ENCODE data around the gene TRIM67. TPM values are rescaled to one million over a fixed set of nuclear protein-coding genes. Genes with fewer than 3 reads are reported as not detected.

TRIM67 gene
- total RNA-seq, 1 donor from 2014 or later = not detected

DNA sequence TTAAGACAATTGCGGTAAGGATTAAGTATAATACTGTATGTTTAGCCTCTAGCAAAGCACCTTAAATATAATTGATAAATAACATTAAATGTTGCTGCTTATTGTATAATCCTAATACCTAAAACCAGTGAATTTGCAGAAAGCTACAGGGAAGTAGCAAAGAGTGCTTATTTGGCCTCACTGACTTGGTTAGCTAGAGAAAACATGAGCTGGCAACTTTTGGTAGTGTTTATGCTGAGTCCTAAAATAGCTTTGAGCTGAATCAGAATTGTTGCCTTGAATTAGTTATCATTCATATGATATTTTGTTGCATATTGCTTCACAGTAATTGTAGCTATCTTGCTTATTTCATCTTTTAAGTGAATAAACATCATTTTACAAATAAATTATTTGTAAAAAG, 3.5 kb downstream of the TRIM67 start:
- H3K27me3 ChIP-seq = peaks cover 58% of the 10 kb centered on the region
- DNase-seq (no peak), ATAC-seq (no peak)

DNA sequence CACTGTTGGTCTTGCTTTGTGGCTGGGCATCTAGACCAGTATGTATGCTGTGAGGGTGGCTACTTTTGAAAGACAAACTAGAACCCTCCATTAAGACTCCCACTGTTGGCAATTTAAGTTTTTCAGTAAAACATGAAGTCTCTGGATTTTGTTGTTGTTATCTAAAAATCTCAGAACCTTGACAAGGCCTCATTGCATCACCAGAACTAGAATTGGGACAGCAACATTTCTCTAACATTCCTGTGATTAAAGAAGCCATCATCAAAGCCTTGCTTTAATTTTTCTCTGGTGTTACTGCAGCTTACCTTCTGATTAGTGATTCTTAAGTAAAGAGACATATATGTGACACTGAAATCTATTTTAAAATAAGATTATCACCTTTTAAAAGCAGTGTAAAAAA, 4.5 kb downstream of the TRIM67 start:
- TF ChIP-seq, protein P1, sequence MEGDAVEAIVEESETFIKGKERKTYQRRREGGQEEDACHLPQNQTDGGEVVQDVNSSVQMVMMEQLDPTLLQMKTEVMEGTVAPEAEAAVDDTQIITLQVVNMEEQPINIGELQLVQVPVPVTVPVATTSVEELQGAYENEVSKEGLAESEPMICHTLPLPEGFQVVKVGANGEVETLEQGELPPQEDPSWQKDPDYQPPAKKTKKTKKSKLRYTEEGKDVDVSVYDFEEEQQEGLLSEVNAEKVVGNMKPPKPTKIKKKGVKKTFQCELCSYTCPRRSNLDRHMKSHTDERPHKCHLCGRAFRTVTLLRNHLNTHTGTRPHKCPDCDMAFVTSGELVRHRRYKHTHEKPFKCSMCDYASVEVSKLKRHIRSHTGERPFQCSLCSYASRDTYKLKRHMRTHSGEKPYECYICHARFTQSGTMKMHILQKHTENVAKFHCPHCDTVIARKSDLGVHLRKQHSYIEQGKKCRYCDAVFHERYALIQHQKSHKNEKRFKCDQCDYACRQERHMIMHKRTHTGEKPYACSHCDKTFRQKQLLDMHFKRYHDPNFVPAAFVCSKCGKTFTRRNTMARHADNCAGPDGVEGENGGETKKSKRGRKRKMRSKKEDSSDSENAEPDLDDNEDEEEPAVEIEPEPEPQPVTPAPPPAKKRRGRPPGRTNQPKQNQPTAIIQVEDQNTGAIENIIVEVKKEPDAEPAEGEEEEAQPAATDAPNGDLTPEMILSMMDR (IDR thresholded peaks at IDR 0.05) = no peak
- Histone ChIP-seq H3K4me1 (peaks cover 20% of the 10 kb centered on the region), H3K27me3 (peaks cover 50% of the 10 kb centered on the region), H3K4me3 (no peak overlapping the region), H3K27ac (no peak overlapping the region), H3K36me3 (no peaks in the 10 kb centered on the region), H3K9me3 (no peaks in the 10 kb centered on the region)
- intact Hi-C loops (cut with DNase I) = no loop called here
- DNase-seq (no peak), ATAC-seq (no peak)

More for the DNA sequence above, 3.5 kb downstream of the TRIM67 start:
- peaks cover 24% of the 10 kb centered on the region for H3K4me1 ChIP-seq
- H3K9me3 ChIP-seq = no peaks in the 10 kb centered on the region
- intact Hi-C loops (cut with DNase I) = no loop called here
- no peaks in the 10 kb centered on the region for H3K36me3 ChIP-seq
- H3K4me3 ChIP-seq = no peak overlapping the region
- TF ChIP-seq, protein P1 (IDR thresholded peaks at IDR 0.05) = no peak
- H3K27ac ChIP-seq = no peak overlapping the region

DNA sequence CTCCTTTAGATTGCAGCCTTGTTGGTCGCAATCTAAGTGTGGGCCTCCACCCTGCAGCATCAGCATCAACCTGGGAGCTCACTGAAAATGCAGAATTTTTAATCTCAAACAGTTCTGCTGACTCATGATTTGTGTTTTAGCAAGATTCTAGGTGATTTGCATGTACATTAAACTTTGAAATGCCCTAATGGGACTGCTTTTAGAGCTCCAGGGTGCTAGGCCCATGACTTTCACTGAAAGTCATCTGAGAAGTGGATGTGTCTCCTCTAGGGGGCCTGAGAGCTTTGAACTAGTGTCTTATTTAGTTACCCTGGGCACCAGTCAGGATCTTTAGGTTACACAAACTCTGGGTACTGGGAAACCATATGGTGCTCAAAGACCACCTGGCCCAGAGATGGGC, 9.0 kb downstream of the TRIM67 start:
- intact Hi-C loops (cut with DNase I) = no loop called here
- TF ChIP-seq, protein P1 (IDR thresholded peaks at IDR 0.05) = no peak

DNA sequence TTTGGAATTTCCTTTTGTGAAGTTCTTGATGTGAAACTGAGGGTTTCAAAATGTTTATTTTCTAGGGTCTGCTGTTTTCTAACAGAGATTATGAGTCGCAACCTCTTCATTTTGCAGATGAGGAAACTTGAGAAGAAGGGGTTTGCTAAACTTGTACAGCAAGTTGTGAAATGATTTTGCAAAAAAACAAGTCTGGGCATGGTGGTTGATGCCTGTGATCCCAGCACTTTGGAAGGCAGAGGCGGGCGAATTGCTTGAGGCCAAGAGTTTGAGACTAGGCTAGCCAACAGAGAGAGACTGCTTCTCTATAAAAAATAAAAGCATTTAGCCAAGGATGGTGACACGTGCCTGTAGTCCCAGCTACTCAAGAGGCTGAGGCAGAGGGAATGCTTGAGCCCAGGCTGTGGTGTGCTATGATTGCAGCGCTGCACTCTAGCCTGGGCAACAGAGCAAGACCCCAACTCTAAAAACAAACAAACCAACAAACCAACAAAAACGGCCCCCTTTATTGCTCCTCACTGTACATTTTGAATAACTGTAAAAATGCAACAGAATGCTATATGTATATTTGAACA, 9.9 kb downstream of the TRIM67 start:
- peaks cover 8% of the 10 kb centered on the region for H3K27me3 ChIP-seq
- no peak overlapping the region for H3K4me3 ChIP-seq
- intact Hi-C loops (cut with DNase I) = no loop called here
- H3K9me3 ChIP-seq = no peaks in the 10 kb centered on the region
- no peaks in the 10 kb centered on the region for H3K36me3 ChIP-seq
- no peak overlapping the region for H3K27ac ChIP-seq
- DNase-seq (no peak), ATAC-seq (no peak)
- TF ChIP-seq, protein P1 (IDR thresholded peaks at IDR 0.05) = no peak
- H3K4me1 ChIP-seq = no peaks in the 10 kb centered on the region

More for the DNA sequence above, 9.0 kb downstream of the TRIM67 start:
- Histone ChIP-seq H3K9me3 (no peaks in the 10 kb centered on the region), H3K27ac (no peak overlapping the region), H3K36me3 (no peaks in the 10 kb centered on the region), H3K4me3 (no peak overlapping the region), H3K27me3 (peaks cover 9% of the 10 kb centered on the region), H3K4me1 (no peaks in the 10 kb centered on the region)
- DNase-seq = no peak
- no peak for ATAC-seq

DNA sequence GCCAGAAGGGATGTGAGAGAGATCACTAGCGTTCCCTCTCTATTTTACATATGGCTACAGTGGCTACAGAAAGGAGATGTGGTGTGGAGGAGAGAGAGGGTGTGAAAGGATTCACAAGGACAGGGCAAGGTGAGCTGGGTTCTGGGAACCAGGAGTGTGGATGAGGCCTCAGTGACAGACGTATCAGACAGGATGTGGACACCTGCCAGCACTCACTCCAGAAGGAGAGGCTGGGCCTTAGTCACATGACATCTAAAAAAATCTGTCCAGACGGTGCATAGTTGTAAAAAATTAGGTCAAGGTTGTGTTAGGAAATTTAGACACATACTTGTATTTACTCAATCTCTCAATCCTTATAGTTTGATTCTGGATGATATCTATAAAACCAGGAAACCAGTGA, 10.6 kb downstream of the TRIM67 start:
- ATAC-seq (no peak), DNase-seq (no peak)
- H3K9me3 ChIP-seq = no peaks in the 10 kb centered on the region
- intact Hi-C loops (cut with DNase I) = no loop called here
- no peaks in the 10 kb centered on the region for H3K36me3 ChIP-seq
- no peak overlapping the region for H3K27ac ChIP-seq
- H3K4me1 ChIP-seq = no peaks in the 10 kb centered on the region
- peaks cover 4% of the 10 kb centered on the region for H3K27me3 ChIP-seq
- H3K4me3 ChIP-seq = no peak overlapping the region
- TF ChIP-seq, protein P1 (IDR thresholded peaks at IDR 0.05) = no peak

DNA sequence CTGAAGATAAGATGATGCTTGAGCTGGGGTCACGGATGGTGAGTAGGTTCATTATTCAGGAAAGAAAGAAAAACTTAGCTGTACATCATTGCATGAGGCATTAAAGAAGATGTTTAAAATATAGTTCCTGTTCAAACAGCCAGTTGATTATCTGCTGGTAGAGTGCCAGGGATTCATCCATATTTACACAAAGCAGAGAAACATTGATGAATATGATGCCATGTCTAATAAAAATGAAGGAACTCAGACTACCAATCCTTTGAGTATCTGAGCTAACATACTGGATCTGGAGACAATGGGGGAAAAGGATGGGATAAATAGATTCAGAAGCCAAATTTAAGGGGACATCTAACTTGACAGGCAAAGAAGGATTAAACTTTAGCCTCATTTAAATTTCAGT, 14.6 kb downstream of the TRIM67 start:
- intact Hi-C loops (cut with DNase I) = no loop called here
- Histone ChIP-seq H3K27me3 (no peaks in the 10 kb centered on the region), H3K27ac (no peak overlapping the region), H3K9me3 (no peaks in the 10 kb centered on the region), H3K4me1 (no peaks in the 10 kb centered on the region), H3K4me3 (no peak overlapping the region), H3K36me3 (no peaks in the 10 kb centered on the region)
- no peak for DNase-seq
- ATAC-seq = no peak
- TF ChIP-seq, protein P1 (IDR thresholded peaks at IDR 0.05) = no peak

All from upper lobe of right lung (tissue), 1 donor.